Activated naive CD8-positive, alpha-beta T cell treated with anti-CD3 and anti-CD28 coated beads for 36 hours (primary cell): Measurements from ENCODE around the gene DIAPH2. TPM values are rescaled to one million over a fixed set of nuclear protein-coding genes. Genes with fewer than 3 reads are reported as not detected.

Experiments used
- DNase-seq: peaks from one replicate; pipeline ENCODE4 v3.0.0; 2021
- H3K27ac Mint-ChIP-seq: one replicate; pipeline ENCODE4 v1.8.0; 2022; ENCODE audit warnings: mild to moderate bottlenecking, moderate library complexity, mixed read lengths
- H3K27me3 Mint-ChIP-seq: one replicate; pipeline ENCODE4 v1.8.0; 2022; ENCODE audit warnings: mild to moderate bottlenecking, mixed read lengths
- H3K36me3 Mint-ChIP-seq: one replicate; pipeline ENCODE4 v1.8.0; 2021; ENCODE audit warnings: mild to moderate bottlenecking, mixed read lengths
- H3K4me1 Mint-ChIP-seq: one replicate; pipeline ENCODE4 v1.8.0; 2021; ENCODE audit warnings: mixed read lengths
- H3K4me3 Mint-ChIP-seq: one replicate; pipeline ENCODE4 v1.8.0; 2022; ENCODE audit warnings: mild to moderate bottlenecking, moderate library complexity, mixed read lengths
- H3K9me3 Mint-ChIP-seq: one replicate; pipeline ENCODE4 v1.8.0; 2022; ENCODE audit warnings: mixed read lengths
- total RNA-seq, 2 experiments: library from RNA; stranded (reverse); gene quantifications; one replicate each; pipeline ENCODE4 v1.2.3, GENCODE V29; 2021

DIAPH2 gene
- total RNA-seq, 2 experiments from 2014 or later = 4.8 to 5.5 TPM

DNA sequence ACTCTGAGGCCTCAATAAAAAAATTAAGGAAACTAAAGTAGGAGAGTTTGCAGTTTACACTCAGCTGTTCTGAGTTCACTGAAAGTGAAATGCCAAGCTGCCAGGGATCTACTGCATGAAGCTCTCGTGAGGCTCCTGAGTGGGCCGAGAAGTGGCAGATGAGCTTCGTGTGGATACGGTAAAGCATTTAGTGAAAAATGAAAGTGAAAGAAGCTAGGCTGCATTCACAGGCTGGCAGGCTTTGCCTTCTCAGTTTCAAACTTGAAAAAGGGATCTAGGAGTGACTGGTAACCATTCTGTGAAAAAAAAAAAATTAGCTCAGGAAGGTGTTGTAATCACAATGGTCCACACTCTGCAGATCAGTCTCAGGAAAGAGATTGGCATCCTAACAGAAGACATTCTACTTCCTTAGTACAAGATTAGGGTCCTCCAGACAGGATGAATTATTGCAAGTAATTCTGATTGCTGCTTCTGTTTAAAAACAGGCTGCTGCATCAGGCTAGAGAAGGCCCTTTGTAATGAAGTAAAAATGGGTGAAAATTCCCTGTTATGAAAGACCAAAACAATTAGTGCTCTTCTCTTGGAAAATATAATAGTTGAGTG, 879.0 kb downstream of the DIAPH2 start:
- peak; percentile 26 for DNase-seq
- no peaks in the 10 kb centered on the region for H3K27me3 Mint-ChIP-seq
- peak overlapping the region; percentile 73 for H3K27ac Mint-ChIP-seq
- H3K36me3 Mint-ChIP-seq = no peaks in the 10 kb centered on the region
- H3K4me3 Mint-ChIP-seq = peak overlapping the region; percentile 72
- peaks cover 6% of the 10 kb centered on the region for H3K4me1 Mint-ChIP-seq
- no peaks in the 10 kb centered on the region for H3K9me3 Mint-ChIP-seq

DNA sequence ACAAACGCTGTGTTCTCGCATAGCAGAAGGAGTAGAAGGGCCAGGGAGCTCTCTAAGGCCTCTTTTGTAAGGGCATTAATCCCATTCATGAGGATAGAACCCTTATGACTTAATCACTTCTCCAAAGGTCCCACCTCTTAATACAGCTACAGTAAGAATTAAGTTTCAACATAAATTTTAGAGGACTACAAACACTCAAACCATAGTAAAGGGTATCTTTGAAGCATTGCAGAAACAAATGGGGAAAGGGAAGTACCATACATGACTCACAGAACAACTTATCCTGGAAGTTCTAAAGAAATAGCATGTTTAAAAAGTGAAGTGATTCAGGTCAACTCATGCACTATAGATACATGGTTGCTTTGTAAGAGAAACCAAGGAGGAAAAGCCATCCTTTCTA, 879.9 kb downstream of the DIAPH2 start:
- Mint-ChIP-seq H3K36me3 (no peaks in the 10 kb centered on the region), H3K27me3 (no peaks in the 10 kb centered on the region), H3K9me3 (no peaks in the 10 kb centered on the region), H3K4me1 (peaks cover 6% of the 10 kb centered on the region), H3K27ac (no peak overlapping the region), H3K4me3 (no peak overlapping the region)
- no peak for DNase-seq

DNA sequence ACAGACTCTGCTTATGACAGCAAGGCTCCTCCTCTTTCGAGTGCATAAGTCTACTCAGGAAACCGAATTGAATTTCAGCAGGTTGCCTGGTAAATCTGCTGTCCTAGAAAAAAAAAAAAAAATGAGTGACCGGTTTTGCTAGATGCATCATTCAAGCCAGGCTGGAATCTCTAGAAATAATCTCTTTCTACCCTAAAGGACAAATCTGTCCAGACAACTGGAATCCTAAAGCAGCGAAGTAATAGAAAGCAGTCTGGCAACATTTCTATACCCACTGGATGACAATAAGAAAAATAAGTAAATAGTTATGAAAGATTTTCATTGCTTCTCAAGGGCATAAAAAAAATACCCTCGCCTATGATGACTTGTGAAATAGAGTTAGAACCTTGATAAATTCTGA, 902.5 kb downstream of the DIAPH2 start:
- Mint-ChIP-seq H3K9me3 (no peaks in the 10 kb centered on the region), H3K27me3 (no peaks in the 10 kb centered on the region), H3K36me3 (no peaks in the 10 kb centered on the region), H3K4me1 (no peaks in the 10 kb centered on the region), H3K27ac (no peak overlapping the region), H3K4me3 (no peak overlapping the region)
- no peak for DNase-seq

DNA sequence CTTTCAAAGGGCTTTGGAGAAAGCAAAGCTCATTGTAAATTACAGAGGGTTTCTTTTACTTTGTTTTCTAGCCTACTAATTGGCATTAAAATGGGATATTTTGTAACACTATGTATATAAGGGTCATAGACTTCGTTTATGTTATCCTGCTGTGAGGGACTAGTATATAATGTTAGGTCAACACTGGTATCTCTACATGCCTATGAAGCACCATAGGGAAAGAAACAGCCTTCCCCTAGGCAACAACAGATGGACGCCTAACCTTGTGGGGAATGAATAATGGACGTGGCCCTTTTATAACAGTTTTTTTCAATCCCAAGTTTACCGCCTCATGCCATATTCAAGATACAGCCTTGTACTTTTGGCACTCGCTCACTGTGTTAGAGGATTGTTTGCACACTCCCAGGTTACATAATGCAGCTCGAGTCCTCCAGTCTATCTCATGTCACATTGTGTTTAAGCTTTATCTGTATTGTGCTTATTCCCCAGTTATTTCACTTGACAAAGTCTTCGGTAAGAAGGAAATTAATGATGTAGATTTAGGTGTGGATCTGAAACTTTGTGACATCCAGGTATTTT, 910.1 kb downstream of the DIAPH2 start:
- H3K36me3 Mint-ChIP-seq = no peaks in the 10 kb centered on the region
- no peak overlapping the region for H3K27ac Mint-ChIP-seq
- H3K4me3 Mint-ChIP-seq = no peak overlapping the region
- no peaks in the 10 kb centered on the region for H3K27me3 Mint-ChIP-seq
- DNase-seq = no peak
- H3K4me1 Mint-ChIP-seq = peaks cover 7% of the 10 kb centered on the region
- H3K9me3 Mint-ChIP-seq = no peaks in the 10 kb centered on the region

DNA sequence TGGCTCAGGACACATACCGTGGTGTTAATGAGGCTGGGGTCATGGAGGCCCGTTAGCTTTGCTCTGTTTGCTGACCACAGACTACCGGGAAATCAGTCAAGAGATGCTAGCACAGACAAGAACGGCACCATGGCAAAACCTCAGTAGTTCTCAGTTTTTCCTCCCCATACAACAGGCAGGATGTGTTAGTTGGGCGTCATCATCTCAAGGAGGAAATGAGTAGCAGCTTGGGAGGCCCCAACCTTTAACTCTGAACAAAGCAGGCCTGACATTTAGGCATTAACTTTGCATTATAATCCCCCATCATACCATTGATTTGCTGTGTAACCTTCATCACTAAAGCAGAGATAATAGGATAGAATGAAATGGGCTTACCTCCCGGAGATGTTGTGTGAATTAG, 913.3 kb downstream of the DIAPH2 start:
- no peaks in the 10 kb centered on the region for H3K27me3 Mint-ChIP-seq
- peak; percentile 16 for DNase-seq
- H3K4me3 Mint-ChIP-seq = no peak overlapping the region
- H3K27ac Mint-ChIP-seq = peak overlapping the region; percentile 83
- no peaks in the 10 kb centered on the region for H3K9me3 Mint-ChIP-seq
- H3K4me1 Mint-ChIP-seq = peaks cover 7% of the 10 kb centered on the region
- no peaks in the 10 kb centered on the region for H3K36me3 Mint-ChIP-seq

DNA sequence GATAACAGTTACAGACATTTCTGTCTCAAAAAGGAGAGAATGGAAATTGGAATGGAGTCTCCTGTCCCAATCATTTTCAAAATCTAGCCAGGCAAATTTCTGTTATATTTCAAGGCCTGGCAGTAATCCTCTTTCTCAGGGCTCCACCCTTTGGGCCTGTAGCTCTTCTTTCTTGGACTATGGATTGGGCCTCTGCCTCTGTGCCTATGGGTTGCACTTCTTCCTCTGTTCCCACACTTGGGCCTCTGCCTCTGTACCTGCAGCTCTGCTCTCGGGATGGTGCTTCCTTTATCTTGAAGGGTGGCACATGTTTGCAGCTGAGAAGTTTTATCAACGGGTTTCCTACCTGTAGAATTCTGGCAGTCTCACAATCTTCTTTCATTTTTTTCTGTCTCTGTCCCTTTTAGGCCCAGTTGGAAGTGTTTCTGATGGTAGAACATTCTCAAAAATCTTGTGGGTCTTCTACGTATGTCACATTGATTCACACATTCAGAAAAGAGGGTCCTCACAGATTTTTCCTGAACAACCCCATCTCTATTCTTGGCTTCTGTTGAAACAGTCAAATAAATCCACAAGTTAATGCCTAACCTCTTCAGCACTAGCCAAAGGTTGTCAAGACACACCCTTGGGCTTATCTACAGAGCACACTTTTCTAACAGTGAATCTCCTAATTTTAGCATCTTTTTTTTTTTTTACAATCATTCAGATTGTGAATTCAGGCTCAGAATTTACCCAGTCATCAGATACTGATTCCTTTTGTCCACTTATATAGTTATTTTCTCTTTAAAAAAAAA, 918.0 kb downstream of the DIAPH2 start:
- Mint-ChIP-seq H3K27me3 (no peaks in the 10 kb centered on the region), H3K36me3 (no peaks in the 10 kb centered on the region), H3K27ac (no peak overlapping the region), H3K4me3 (no peak overlapping the region), H3K9me3 (no peaks in the 10 kb centered on the region), H3K4me1 (peaks cover 6% of the 10 kb centered on the region)
- no peak for DNase-seq

DNA sequence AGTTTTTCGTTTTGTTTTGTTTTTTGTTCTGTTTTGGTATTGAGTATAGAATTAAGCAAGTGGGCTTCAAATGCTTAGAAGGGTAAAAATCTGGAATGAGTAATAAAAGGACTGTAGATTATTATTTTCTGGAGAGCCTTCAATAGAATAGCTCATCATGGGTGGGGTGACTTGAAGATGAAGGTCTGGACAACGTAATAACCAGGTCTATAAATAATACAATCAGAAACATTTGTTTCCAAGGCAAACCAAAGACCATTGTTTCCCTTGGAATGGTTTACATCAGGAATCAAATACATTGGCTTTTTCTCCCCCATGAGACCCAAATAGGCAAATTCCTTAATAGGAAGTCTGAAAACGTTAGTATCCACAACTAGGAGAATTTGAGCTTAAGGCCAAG, 920.6 kb downstream of the DIAPH2 start:
- H3K36me3 Mint-ChIP-seq = no peaks in the 10 kb centered on the region
- no peak overlapping the region for H3K4me3 Mint-ChIP-seq
- H3K9me3 Mint-ChIP-seq = no peaks in the 10 kb centered on the region
- H3K27me3 Mint-ChIP-seq = no peaks in the 10 kb centered on the region
- H3K4me1 Mint-ChIP-seq = no peaks in the 10 kb centered on the region
- no peak for DNase-seq
- no peak overlapping the region for H3K27ac Mint-ChIP-seq

DNA sequence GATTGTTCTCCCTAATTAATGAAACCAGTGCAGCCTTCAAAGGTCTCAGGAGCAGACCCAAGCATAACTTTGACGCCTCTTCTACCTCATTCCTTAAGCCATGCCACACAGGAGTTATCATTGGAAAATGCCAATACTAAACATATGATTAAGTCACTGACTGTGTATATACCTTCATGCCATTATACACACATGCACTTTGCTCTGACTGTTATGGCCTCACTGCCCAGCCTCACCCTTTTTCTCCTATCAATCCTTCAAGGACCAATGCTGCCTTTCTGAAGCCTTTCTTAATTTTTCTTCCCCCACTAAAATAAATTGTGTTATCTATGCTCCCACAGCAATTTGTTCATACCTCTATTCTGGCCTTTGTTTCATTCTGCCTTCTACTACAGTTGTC, 924.7 kb downstream of the DIAPH2 start:
- H3K36me3 Mint-ChIP-seq = no peaks in the 10 kb centered on the region
- no peaks in the 10 kb centered on the region for H3K9me3 Mint-ChIP-seq
- H3K4me3 Mint-ChIP-seq = no peak overlapping the region
- no peaks in the 10 kb centered on the region for H3K27me3 Mint-ChIP-seq
- no peak overlapping the region for H3K27ac Mint-ChIP-seq
- no peak for DNase-seq
- H3K4me1 Mint-ChIP-seq = no peaks in the 10 kb centered on the region

DNA sequence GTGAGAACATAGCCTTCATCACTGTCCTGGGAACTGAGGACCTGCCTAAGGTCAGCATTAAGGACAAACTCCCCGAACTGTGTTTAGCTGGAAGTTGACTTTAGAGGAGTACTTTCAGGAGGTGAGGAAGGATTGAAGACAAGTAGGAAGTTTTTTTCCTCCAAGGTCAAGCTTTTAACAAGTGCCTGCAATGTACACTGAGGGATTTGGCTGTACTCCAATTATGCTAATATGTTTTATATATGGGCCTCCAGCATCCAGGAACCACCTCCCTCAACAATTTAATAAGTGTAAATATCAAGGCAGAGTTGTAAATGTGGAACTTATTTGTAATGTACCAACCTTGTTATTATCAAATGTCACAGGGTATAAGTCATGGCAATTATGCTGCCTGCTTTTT, 925.3 kb downstream of the DIAPH2 start:
- Mint-ChIP-seq H3K9me3 (no peaks in the 10 kb centered on the region), H3K36me3 (no peaks in the 10 kb centered on the region), H3K27me3 (no peaks in the 10 kb centered on the region), H3K4me3 (no peak overlapping the region), H3K27ac (no peak overlapping the region), H3K4me1 (no peaks in the 10 kb centered on the region)
- DNase-seq = no peak

DNA sequence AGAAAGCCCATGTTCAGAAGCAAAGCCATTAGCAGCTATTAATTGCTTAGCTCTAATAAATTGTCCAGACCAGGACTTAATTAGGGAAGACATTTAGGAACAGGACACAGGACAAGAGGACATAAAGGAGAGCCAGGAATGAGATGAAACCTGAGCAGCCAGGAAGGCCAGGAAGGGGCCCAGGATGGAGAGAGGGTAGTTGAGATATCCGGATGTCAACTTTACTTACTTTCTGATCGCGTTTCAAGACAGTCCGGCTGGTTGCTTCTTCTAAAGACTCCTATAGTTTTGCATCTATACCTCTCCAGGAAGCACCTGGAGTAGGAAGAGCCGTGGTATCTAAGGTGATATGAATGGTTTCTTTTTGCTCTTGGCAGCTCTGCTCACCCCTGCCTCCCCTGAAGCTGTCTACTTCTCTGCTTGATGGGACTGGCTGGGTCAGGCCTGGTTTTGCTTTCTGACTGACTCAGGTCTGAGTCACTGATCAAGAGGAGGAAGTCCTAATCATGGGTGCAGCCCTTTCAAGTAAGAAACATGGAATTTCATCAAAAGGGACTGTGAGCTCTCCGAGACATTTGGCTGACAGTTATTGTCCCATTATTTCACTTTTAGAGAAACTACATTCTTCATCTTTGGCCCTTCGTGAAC, 932.4 kb downstream of the DIAPH2 start:
- Mint-ChIP-seq H3K27me3 (no peaks in the 10 kb centered on the region), H3K27ac (no peak overlapping the region), H3K4me3 (no peak overlapping the region), H3K4me1 (no peaks in the 10 kb centered on the region), H3K9me3 (no peaks in the 10 kb centered on the region), H3K36me3 (no peaks in the 10 kb centered on the region)
- DNase-seq = no peak

DNA sequence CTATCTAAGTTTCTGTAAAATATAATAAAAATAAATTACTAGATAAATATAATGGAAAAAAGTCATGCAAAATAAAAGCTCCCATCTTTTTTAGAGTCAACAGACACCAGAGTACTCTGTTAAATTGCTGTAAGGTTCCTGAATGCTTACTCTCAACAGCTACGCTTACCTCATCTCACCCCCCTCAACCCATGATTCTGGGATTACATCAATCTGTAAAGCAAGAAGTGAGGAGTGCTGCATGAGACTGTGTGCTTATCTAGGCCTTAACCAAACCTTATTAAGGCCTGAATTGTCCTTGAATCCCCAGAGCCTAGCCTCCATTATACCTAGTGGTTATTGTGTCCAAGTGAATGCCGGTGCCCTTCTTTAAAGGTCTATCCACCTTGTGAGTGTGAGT, 934.9 kb downstream of the DIAPH2 start:
- no peak overlapping the region for H3K4me3 Mint-ChIP-seq
- no peaks in the 10 kb centered on the region for H3K4me1 Mint-ChIP-seq
- no peaks in the 10 kb centered on the region for H3K36me3 Mint-ChIP-seq
- H3K9me3 Mint-ChIP-seq = no peaks in the 10 kb centered on the region
- no peaks in the 10 kb centered on the region for H3K27me3 Mint-ChIP-seq
- H3K27ac Mint-ChIP-seq = no peak overlapping the region
- no peak for DNase-seq

DNA sequence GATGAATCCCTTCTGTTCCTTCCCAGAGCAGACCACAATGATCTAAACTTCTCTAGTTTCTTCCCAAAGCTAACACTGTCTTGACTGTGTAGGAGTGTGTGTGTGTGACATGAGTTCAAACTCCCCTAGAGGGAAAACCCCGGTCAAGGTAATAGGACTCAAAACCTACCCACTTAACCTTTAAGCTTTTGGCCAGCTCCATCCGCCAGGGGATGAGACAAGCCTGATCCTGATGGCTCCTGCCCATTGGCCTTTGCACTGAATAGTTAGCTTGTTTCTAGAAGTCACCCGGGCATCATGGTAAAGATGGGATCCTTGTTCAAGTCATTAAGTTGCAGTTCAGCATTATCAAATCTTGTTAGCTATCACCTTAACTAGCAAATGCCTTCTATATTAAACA, 937.5 kb downstream of the DIAPH2 start:
- no peak overlapping the region for H3K27ac Mint-ChIP-seq
- DNase-seq = no peak
- no peak overlapping the region for H3K4me3 Mint-ChIP-seq
- no peaks in the 10 kb centered on the region for H3K36me3 Mint-ChIP-seq
- no peaks in the 10 kb centered on the region for H3K27me3 Mint-ChIP-seq
- no peaks in the 10 kb centered on the region for H3K4me1 Mint-ChIP-seq
- no peaks in the 10 kb centered on the region for H3K9me3 Mint-ChIP-seq

DNA sequence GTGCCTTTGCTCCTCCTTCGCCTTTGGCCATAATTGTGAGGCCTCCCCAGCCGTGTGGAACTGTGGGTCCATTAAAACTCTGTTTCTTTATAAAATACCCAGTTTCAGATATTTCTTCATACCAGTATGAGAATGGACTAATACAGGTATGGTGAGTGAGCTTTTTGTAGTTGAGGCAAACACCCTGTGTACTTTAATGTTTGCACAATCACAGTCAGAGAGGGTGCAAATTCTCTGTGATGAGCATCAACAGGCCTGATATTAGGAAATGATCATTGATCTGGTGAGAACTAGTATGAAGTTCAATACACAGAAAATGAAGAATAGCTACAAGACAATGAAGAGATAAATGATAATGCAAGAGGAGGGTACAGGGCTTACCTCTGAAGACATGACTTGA, 943.7 kb downstream of the DIAPH2 start:
- Mint-ChIP-seq H3K27me3 (no peaks in the 10 kb centered on the region), H3K36me3 (no peaks in the 10 kb centered on the region), H3K4me3 (no peak overlapping the region), H3K27ac (no peak overlapping the region), H3K9me3 (no peaks in the 10 kb centered on the region), H3K4me1 (no peaks in the 10 kb centered on the region)
- DNase-seq = no peak

DNA sequence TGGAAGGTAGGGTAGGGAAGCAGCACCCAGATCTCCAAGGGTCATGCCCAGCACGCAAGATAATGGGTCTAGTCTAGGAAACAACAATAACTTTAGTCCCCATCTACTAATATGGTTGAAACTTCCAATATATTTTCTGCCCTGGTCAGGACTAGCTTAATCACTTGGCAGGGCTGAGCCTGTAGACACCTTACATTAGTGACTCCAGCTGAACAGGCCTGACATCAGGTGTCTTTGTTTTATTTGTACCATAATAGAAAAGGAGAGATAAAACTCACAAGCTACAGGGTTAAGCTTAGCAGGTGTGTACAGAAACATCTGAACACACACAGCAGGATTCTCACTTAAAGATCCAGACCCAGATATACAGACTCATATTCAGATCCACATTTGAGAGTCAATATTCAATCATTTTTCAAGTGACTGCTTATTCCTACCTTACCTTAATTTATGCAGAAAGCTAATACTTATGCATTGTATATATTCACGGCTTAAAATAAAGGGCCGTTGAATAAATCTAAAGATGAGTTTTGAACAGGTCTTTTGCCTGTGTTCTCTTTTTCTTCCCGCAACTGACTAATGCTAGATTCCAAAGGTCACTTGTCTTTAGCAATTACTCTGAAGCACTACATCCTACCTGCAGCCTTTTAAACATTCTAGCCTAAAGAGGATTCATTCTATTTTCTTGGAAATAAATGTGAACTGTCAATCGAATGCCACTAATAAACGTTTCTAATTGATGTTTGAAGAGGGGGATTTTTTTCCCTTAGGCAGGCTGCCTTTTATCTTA, 944.4 kb downstream of the DIAPH2 start:
- Mint-ChIP-seq H3K27ac (no peak overlapping the region), H3K4me1 (no peaks in the 10 kb centered on the region), H3K4me3 (no peak overlapping the region), H3K27me3 (no peaks in the 10 kb centered on the region), H3K36me3 (no peaks in the 10 kb centered on the region), H3K9me3 (no peaks in the 10 kb centered on the region)
- no peak for DNase-seq

DNA sequence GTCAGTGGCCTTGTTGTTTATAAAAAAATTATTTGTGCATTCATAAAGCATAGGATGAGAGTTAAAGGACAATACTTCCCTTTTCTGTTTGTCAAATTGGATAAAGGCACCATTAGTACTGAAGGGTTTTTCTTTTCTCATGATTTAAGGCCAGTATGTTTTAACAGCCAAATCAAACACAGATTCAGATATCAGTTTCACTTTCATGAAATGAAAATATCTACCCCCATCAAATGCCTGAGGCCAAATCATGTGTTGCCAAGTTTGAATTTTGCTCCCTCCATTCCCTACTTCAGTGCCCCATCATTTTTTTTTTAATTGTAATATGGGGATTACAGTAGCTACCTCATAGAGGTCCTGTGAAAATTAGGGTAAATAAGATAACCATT, 944.9 kb downstream of the DIAPH2 start:
- no peaks in the 10 kb centered on the region for H3K27me3 Mint-ChIP-seq
- no peaks in the 10 kb centered on the region for H3K4me1 Mint-ChIP-seq

More for the DNA sequence above, 944.9 kb downstream of the DIAPH2 start:
- Mint-ChIP-seq H3K9me3 (no peaks in the 10 kb centered on the region), H3K36me3 (no peaks in the 10 kb centered on the region), H3K27ac (no peak overlapping the region), H3K4me3 (no peak overlapping the region)
- DNase-seq = no peak
